GM19035 (cell line): ENCODE measurements around the gene TEX54.
"Not testable (repeated sequence)": the region's sequence is repeated elsewhere in the genome, so short reads cannot be mapped to it uniquely, and the experiment has no call there.

Source experiments
- ATAC-seq: cut with Tn5 transposase; IDR thresholded peaks from one replicate; pipeline ENCODE4 v1.9.1; 2021; ENCODE audit not compliant: unreplicated experiment

Gene TEX54

DNA sequence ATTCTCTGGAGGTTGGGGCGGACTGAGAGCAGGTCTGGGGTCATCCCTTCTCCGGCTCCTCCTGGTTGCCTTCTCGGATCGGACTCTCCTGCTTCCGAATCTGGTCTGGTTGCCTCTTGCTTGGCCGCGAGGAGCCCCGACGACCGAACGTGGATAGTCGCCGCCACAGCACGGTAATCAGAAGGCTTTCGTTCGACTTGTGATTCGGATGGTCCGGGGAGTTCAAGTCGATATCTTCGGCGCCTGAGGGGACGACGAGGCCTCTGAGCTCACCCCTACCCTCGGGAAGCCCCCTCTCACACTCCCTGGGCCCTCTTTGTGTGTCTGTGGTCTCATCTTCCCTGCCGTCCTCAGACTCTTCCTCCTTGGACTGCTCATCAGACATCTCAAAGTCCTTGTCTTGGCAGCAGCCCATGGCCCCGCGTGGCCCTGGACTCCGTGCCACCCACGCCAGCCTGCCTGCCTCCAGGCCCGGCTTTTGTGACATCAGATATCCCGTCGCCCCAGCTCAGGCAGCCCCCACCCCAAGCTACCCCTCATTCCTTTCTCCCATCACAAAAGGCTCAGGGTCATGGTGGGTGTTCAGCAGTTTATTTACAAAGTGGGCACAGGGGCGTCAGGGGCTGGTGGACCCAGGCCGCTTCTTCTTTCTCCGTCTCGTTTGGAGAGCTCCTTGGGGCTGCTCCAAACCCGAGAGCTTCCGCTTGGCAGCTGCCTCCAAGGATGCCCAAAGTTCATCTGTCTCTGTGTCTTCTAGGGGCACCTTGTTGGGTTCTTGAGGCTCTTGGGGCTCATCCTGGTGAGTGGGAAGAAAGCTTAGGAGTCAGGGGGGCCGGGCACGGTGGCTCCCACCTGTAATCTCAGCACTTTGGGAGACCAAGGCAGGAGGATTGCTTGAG, at the start of gene TEX54:
Gene TEX54 (minus strand): TSS at position 506 of the 899 bp plus-strand sequence.
- peak; percentile 13 for ATAC-seq

- ATAC-seq: no peak
Observed at GRCh38 chr11:62882431-62882749, 49.7 kb upstream of the TEX54 start.

DNA sequence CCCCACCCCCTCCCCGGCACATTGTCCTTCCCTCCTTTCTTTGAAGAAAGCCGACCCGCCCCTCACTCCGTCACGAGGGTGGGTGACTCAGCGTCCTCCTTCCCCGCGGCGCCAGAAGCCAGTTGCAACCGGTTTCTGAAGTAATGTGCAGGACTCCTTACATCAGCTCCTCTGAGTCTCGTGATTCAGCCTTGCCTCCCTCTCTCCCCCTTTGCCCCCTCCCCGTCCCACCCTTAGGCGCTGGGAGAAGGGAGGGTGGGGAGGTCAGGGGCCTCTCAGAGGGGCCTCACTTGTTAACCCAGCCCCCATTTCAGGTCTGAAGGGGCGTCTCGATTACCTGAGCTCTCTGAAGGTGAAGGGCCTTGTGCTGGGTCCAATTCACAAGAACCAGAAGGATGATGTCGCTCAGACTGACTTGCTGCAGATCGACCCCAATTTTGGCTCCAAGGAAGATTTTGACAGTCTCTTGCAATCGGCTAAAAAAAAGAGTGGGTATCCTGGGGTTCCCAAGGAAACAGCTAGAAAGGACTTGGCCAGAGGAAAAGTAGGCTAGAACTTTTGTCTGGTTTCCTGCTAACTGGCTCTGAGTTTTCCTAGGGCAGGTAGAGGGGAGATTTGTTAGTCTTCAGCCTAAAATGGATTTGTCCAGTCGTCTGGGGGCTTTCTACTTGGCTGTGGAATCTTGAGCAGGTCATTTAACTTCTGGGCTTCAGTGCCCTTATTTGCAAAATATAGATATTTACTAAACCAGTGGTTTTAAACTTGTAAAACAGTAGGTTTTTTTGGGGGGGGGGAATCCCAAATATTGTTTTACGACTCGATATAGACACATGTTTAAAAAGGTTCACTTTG, 49.2 kb upstream of the TEX54 start:
- peak; percentile 40 for ATAC-seq

GRCh38 chr11:62880803-62881578, 48.4 kb upstream of the TEX54 start, which contains the start of gene SLC3A2:
Gene SLC3A2, plus strand, starts transcription at chr11:62880896. Its CDS starts 128 bp downstream, at chr11:62881024.
- peak; percentile 78 for ATAC-seq

DNA sequence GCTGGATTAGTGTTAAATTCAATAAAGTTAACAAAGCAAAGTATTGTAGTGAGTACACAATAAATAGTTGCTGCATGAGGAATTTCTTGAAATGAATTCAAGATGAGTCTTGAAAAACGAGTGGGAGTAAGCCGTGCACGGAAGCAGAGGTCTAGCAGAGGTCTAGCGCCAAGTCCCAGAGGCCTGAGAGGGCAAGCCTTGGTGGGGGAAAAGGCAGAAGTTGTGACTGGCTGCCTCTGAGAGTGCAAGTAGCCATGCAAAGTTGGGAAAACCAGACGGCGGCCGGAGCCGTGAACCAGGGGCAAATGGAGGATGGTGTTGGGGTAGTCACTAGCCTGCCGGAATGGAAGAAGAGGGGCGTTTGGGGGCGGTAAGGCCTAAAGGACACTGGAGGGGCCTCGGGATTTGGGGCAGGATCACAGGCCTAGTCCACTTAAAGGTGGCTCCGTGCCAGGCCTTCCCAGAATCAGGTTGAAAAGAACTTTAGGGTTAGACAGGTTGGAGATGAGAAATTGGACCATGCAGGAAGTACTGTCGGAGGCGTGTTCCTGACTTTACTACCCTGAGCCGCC, 47.7 kb upstream of the TEX54 start:
- peak; percentile 7 for ATAC-seq

DNA sequence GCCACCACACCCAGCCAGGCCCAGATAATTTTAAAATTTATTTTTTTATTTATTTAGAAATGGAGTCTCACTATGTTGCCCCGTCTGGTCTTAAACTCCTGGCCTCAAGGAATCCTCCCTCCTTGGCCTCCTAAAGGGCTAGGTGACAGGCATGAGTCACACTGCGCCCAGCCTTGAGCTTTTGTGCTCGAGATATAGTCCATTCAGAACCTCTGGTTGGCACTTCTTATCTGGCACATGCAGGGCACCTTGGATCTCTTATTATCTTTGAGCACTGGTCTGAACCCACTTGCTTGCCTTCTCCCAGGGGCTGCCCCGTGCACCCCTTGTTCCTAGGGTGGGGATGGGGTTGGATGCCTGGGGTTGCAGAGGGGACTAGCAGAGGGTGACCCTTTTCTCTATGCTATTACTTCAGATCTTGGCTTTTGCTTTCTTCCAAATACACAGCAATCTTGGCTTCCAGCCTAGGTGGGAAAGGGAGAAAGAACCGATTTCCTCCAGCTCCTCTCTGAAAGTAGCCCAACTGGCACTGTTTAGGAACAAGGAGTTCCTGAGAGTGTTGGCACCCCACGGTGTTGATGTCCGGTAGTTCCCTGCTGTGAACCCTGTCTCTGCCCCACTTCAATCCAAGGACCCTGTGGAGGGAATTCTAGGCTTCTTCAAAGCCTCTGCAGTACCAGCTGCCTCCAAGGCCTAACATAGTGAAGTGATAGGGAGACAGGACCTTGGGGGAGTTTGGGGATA, 46.8 kb upstream of the TEX54 start:
- ATAC-seq: no peak

GRCh38 chr11:62876712-62877111, 44.1 kb upstream of the TEX54 start:
- ATAC-seq: no peak

DNA sequence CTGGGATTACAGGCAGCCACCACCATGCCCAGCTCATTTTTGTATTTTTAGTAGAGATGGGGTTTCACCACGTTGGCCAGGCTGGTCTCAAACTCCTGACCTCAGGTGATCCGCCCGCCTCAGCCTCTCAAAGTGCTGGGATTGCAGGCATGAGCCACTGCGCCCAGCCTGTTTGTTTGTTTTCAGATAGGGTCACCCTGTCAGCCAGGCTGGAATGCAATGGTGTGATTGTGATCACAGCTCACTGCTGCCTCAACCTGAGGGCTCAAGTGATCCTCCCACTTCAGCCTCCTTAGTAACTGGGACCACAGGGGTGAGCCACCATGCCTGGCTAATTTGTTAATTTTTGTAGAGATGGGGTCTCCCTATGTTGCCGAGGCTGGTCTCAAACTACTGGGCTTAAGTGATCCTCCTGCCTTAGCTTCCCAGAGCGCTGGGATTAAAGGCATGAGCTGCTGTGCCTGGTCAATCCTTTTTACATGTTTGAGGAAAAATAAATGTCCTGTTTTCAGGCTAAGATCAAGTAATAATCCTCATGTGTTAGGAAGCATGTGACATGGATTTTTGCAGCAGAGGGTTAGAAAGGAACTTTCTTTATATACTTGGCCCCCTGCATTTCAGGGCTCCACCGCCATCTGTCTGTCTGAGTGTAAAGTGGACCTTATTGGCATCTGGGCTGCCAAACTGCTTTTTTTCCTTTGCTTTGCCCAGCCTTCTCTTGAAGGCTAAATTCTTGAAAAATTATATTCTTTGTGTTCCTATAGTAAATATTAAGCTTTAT, 43.2 kb upstream of the TEX54 start:
- ATAC-seq: no peak

DNA sequence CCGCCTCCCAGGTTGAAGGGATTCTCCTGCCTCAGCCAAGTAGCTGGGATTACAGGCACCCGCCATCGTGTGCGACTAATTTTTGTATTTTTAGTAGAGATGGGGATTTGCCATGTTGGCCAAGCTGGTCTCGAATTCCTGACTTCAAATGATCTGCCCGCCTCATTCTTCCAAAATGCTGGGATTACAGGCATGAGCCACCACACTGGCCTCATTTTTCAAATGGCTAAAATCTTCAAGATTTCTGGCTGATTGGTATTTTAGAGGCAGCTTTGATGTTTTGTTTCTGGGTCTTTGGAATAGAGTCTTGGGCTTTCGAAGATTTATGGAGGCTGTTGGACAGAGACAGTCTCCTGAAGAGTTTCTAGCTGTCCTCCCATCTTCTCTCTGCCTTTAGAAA, 42.2 kb upstream of the TEX54 start:
- no peak for ATAC-seq

GRCh38 chr11:62865635-62866034, 33.0 kb upstream of the TEX54 start:
- no peak for ATAC-seq

GRCh38 chr11:62863687-62864335, 31.2 kb upstream of the TEX54 start:
- ATAC-seq: no peak

DNA sequence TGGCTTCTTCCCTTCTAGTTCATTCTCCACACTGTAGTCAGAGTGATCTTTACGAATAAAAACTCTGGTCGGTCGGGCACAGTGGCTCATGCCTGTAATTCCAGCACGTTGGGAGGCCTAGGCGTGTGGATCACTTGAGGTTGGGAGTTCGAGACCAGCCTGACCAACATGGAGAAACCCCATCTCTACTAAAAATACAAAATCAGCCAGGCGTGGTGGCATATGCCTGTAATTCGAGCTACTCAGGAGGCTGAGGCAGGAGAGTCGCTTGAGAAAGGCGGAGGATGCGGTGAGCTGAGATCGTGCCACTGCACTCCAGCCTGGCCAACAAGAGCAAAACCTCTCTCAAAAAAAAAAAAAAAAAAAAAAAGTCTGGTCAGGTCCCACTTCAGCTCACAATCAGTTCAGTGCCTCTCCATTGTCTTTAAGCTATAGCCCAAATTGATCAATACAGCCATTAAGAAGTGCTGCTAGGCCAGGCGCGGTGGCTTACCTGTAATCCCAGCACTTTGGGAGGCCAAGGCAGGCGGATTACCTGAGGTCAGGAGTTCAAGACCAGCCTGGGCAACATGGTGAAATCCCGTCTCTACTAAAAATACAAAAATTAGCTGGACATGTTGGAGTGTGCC, 29.0 kb upstream of the TEX54 start:
- ATAC-seq: not testable (repeated sequence)

DNA sequence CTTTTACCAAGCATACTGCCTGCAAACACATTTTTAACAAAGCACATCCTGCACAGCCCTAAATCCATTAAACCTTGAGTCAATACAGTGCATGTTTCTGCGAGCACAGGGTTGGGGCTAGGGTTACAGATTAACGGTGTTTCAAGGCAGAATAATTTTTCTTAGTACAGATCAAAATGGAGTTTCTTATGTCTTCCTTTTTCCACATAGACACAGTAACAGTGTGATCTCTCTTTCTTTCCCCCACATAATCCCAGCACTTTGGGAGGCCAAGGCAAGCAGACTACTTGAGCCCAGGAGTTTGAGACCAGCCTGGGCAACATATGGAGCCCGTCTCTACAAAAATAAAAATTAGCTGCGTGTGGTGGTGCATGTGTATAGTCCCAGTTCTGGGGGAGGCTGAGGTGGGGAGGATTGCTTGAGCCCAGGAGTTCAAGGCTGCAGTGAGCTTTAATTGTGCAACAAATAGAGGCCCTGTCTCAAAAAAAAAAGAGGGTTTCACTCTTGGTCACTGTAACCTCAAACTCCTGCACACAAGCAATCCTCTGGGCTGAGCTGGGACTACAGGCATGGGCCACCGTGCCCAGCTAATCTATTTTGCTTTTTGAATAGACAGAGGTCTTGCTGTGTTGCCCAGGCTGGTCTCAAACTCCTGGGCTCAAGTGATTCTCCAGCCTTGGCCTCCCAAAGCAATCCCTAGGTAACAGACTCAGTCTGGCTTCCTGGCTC, 28.4 kb upstream of the TEX54 start:
- no peak for ATAC-seq

- ATAC-seq: not testable (repeated sequence)
Observed at GRCh38 chr11:62859281-62859703, 26.7 kb upstream of the TEX54 start.

GRCh38 chr11:62858201-62858600, 25.6 kb upstream of the TEX54 start:
- ATAC-seq: no peak

DNA sequence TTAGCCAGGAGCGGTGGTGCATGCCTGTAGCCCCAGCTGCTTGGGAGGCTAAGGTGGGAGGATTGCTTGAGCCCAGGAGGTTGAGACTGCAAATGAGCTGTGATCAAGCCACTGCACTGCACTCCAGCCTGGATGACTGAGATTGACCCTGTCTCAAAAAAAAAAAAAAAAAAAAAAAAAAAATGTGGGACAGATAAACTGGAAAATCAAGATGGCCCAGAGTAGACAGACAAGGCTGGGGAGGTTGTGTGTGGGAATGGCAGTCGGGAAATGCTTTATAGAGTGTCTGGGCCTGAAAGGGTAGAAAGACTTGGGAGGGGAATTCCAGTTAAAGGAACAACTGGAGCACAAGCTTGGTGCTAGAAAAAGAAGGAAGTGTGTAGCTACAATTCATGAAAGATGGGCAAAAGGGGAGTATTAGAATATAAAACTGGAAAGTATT, 24.9 kb upstream of the TEX54 start:
- ATAC-seq: no peak

- no peak for ATAC-seq
Observed at GRCh38 chr11:62856333-62856895, 23.8 kb upstream of the TEX54 start.
